Heart left ventricle (tissue), 13 donors: ENCODE measurements around the gene NCF2.

ENCODE experiments used
- POLR2A ChIP-seq, 2 donors: fragments of 450-650 bp; IDR thresholded peaks; one replicate each; pipeline ENCODE4 v1.6.1; 2017; ENCODE audit warnings: antibody characterized with exemption in 2 of 2, mild to moderate bottlenecking in 2 of 2, moderate library complexity in 2 of 2
- TF ChIP-seq, protein P1 (sequence below), 12 donors: fragments of 200-600 bp; sonication (generic) in 4 of 12; IDR thresholded peaks; one replicate each; pipeline versions ENCODE4 v1.5.0 to v1.8.0; 2018 to 2022; ENCODE audit warnings: antibody characterized with exemption in 12 of 12, mild to moderate bottlenecking in 5 of 12
- donor health status: ischemic (EF 13 %, LVEDD 7.1; RV severe dilation, severe dysfunction).
- donor health status: DM: no; HTN: yes; CAD: no.
- donor health status: DM: no; HTN: no; CAD: no.
- donor health status: ischemic (EF 25% LVEDD 6.9; RV normal size, moderate dysfunction).
- donor health status: ischemic (EF 25% LVEDD 5.7; RV mildly dilated, moderate dysfunction).
- donor health status: ischemic (EF 35%, LVEDD 5.7; RV mildly dilated, moderate dysfunction).
- donor health status: nonischemic (EF 11% LVEDD 7.7; RV severe dilation, severe dysfunction).
- donor health status: DM: yes; HTN: yes; CAD: no.
- donor health status: PGD.
- donor health status: ischemic (EF 29% LVEDD 5.4; RV normal size, mild dysfunction).
- donor health status: nonischemic (EF 23%, LVEDD 6.1; RV moderate dilation, normal function).

DNA sequence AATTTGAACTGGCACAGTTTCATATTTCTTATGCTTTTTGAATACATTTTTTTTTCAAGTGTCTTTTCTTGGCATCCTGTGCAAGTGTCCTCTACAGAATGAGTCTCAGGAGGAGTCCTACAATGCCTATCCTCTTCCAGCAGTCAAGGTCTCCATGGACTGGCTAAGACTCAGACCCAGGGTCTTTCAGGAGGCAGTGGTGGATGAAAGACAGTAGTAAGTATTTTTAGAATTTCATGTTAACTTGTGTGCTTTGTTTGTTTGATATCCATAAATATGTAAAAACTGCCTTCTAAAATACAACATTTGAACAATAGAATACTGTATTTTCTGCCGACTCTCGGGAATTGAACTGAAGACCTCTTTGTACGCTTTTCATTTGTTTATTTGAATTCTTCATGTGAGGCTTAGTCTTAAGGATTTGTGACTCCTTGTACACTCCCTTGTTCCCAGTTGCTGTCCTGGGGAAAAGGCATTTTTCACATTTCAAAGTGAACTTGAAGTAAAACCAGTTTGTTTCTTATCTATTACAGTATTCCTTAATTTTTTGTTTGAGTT lies 56.6 kb downstream of the NCF2 start:
- TF ChIP-seq, protein P1, sequence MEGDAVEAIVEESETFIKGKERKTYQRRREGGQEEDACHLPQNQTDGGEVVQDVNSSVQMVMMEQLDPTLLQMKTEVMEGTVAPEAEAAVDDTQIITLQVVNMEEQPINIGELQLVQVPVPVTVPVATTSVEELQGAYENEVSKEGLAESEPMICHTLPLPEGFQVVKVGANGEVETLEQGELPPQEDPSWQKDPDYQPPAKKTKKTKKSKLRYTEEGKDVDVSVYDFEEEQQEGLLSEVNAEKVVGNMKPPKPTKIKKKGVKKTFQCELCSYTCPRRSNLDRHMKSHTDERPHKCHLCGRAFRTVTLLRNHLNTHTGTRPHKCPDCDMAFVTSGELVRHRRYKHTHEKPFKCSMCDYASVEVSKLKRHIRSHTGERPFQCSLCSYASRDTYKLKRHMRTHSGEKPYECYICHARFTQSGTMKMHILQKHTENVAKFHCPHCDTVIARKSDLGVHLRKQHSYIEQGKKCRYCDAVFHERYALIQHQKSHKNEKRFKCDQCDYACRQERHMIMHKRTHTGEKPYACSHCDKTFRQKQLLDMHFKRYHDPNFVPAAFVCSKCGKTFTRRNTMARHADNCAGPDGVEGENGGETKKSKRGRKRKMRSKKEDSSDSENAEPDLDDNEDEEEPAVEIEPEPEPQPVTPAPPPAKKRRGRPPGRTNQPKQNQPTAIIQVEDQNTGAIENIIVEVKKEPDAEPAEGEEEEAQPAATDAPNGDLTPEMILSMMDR (IDR thresholded peaks at IDR 0.05) = no peak
- TF ChIP-seq POLR2A (IDR thresholded peaks at IDR 0.05) = no peak
